ENCODE measurements around the gene VDAC1. TPM values are rescaled to one million over a fixed set of nuclear protein-coding genes. Genes with fewer than 3 reads are reported as not detected.

The VDAC1 gene
- total RNA-seq, 2 donors from 2014 or later, result 202 to 226 TPM

DNA sequence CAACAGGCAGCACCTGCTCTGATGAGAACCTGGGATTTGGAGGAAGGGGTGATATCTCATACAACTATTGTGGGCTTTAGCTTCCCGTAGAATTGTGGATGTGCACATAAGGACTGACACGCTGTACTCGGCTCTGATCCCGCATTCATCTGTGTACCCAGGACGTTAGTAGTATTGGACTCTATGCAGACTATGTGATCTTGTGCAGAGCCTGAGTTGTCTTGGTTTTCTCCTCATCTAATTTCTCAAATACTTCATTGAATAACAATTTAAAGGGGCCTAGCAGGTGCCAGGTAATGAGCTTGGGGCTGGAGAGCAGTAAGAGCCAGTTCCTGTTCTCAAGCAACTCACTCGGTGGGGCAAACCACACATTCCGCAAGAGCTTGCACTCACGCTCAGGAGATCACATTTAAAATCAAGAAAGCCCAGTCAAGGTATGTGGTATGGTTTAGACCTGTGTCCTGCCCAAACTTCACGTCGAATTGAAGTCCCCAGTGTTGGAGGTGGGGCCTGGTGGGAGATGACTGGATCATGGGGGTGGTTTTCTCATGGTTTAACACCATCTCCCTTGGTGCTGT lies 51.1 kb downstream of the VDAC1 start:
- no peak overlapping the region for H3K9ac ChIP-seq (ENCODE audit: extremely low read depth, low read length, poor library complexity, severe bottlenecking)
- no peaks in the 10 kb centered on the region for H3K9me3 ChIP-seq (ENCODE audit: control insufficient read depth, low read length)
- peaks cover 38% of the 10 kb centered on the region for H3K36me3 ChIP-seq (ENCODE audit: control insufficient read depth, insufficient read depth, low read length)
- Mint-ChIP-seq H3K4me3 (no peak overlapping the region), H3K27ac (no peak overlapping the region), H3K9me3 (no peaks in the 10 kb centered on the region), H3K36me3 (ENCODE audit: low read depth) (peaks cover 25% of the 10 kb centered on the region), H3K4me1 (no peaks in the 10 kb centered on the region), H3K27me3 (ENCODE audit: insufficient read depth) (no peaks in the 10 kb centered on the region)
- 91 to 95% methylated on average over 10 of the region's 10 CpGs for WGBS, 2 experiments (ENCODE audit: insufficient coverage in 1 of 2, insufficient read length in 1 of 2)
- TF ChIP-seq, protein P1, sequence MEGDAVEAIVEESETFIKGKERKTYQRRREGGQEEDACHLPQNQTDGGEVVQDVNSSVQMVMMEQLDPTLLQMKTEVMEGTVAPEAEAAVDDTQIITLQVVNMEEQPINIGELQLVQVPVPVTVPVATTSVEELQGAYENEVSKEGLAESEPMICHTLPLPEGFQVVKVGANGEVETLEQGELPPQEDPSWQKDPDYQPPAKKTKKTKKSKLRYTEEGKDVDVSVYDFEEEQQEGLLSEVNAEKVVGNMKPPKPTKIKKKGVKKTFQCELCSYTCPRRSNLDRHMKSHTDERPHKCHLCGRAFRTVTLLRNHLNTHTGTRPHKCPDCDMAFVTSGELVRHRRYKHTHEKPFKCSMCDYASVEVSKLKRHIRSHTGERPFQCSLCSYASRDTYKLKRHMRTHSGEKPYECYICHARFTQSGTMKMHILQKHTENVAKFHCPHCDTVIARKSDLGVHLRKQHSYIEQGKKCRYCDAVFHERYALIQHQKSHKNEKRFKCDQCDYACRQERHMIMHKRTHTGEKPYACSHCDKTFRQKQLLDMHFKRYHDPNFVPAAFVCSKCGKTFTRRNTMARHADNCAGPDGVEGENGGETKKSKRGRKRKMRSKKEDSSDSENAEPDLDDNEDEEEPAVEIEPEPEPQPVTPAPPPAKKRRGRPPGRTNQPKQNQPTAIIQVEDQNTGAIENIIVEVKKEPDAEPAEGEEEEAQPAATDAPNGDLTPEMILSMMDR (conservative IDR thresholded peaks at IDR 0.05), result no peak
- peaks cover 4% of the 10 kb centered on the region for H3K27me3 ChIP-seq (ENCODE audit: control insufficient read depth, insufficient read depth, low read length, poor library complexity, severe bottlenecking)
- no peak overlapping the region for H3K4me3 ChIP-seq (ENCODE audit: low read length)
- H3K4me1 ChIP-seq (ENCODE audit: control insufficient read depth, insufficient read depth, low read length), result no peaks in the 10 kb centered on the region
- H3K27ac ChIP-seq (ENCODE audit: low read depth, low read length), result no peak overlapping the region
- no peak for DNase-seq

DNA sequence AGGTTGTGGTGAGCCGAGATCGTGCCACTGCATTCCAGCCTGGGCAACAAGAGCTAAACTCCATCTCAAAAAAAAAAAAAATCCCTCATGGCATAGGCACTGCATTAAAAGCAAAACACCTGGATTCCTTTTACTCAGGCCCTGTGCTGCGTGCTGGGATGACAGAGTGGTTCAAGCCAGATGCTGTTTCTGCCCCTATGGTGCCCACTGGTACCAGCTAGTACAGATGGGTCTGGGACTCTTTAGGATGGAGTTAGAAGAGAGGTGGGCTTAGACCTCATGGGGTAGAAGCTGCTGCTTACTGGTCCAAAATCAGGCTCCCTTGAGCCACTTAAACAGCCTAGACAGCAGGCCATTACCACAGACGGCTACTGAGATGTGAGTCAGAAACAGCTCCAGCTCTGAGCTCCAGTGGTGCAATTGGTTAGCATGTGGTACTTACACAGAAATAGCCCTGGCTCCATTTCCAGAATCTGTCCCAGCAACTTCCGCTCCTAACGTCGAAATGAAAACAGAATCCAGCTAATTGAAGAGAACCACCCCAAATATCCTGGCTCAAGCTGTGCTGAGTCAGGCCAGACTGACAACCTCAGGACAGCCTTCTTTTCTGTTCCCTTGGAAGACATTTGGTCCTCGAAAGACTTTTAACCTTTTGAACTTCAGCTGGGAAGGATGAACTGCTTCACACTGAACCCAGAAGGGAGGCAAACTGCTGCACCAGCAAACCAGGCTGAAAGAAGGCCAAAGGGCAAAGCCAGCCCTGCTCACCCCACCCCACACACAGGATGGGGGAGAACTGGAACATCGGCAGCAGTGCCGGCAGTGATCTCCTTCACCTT lies 51.8 kb downstream of the VDAC1 start:
- Mint-ChIP-seq H3K4me1 (no peaks in the 10 kb centered on the region), H3K9me3 (no peaks in the 10 kb centered on the region), H3K36me3 (ENCODE audit: low read depth) (peaks cover 24% of the 10 kb centered on the region), H3K27ac (no peak overlapping the region), H3K4me3 (no peak overlapping the region), H3K27me3 (ENCODE audit: insufficient read depth) (peaks cover 1% of the 10 kb centered on the region)
- TF ChIP-seq, protein P1 (conservative IDR thresholded peaks at IDR 0.05), result no peak
- peaks cover 31% of the 10 kb centered on the region for H3K36me3 ChIP-seq (ENCODE audit: control insufficient read depth, insufficient read depth, low read length)
- 86 to 91% methylated on average over 7 to 10 of the region's 10 CpGs for WGBS, 2 experiments (ENCODE audit: insufficient coverage in 1 of 2, insufficient read length in 1 of 2)
- DNase-seq, result peak; percentile 38
- no peaks in the 10 kb centered on the region for H3K4me1 ChIP-seq (ENCODE audit: control insufficient read depth, insufficient read depth, low read length)
- no peak overlapping the region for H3K9ac ChIP-seq (ENCODE audit: extremely low read depth, low read length, poor library complexity, severe bottlenecking)
- H3K27me3 ChIP-seq (ENCODE audit: control insufficient read depth, insufficient read depth, low read length, poor library complexity, severe bottlenecking), result peaks cover 4% of the 10 kb centered on the region
- H3K9me3 ChIP-seq (ENCODE audit: control insufficient read depth, low read length), result no peaks in the 10 kb centered on the region
- no peak overlapping the region for H3K4me3 ChIP-seq (ENCODE audit: low read length)
- no peak overlapping the region for H3K27ac ChIP-seq (ENCODE audit: low read depth, low read length)

DNA sequence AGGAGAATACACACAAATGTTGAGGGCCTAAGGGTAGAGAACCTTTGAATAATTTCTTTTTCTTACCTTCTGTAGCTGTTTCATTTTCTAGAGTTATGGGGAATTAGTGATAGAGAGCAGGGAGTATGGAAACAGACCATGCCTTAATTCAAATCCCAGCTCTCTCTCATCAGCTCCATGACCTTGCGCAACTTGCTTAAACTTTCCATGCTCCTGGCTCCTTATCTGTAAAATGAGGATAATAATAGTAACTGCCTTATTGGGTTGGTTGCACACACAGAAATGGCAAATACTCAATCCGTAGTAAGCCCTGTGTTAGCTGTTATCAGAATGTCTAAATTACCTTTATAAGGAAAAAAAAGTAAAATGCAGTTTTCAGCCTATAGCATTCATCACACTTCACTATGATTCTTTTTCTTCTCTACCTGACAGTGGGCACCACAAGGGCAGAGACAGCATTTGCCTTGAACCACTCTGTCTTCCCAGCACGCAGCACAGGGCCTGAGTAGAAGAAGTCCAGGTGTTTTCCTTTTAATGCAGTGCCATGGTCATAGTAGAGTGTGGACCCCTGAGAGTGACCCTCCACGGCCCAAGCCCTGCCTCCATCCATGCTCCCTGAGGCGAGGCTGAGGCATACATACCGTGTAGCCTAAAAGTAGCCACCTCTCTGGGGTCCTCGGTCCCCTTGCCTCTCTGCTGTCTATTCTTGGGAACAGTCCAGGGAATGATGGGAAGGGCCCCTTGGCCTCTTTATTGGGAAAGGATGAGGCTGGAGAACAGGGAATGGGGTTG lies 53.8 kb downstream of the VDAC1 start:
- WGBS, 2 experiments (ENCODE audit: insufficient coverage in 1 of 2, insufficient read length in 1 of 2), result 73 to 96% methylated on average over 3 to 7 of the region's 7 CpGs
- H3K4me1 Mint-ChIP-seq, result no peaks in the 10 kb centered on the region

More for the DNA sequence above, 53.8 kb downstream of the VDAC1 start:
- TF ChIP-seq, protein P1 (conservative IDR thresholded peaks at IDR 0.05), result no peak
- Histone ChIP-seq H3K4me3 (ENCODE audit: low read length) (no peak overlapping the region), H3K27me3 (ENCODE audit: control insufficient read depth, insufficient read depth, low read length, poor library complexity, severe bottlenecking) (peaks cover 4% of the 10 kb centered on the region), H3K9me3 (ENCODE audit: control insufficient read depth, low read length) (no peaks in the 10 kb centered on the region), H3K9ac (ENCODE audit: extremely low read depth, low read length, poor library complexity, severe bottlenecking) (no peak overlapping the region), H3K27ac (ENCODE audit: low read depth, low read length) (no peak overlapping the region), H3K36me3 (ENCODE audit: control insufficient read depth, insufficient read depth, low read length) (peaks cover 13% of the 10 kb centered on the region), H3K4me1 (ENCODE audit: control insufficient read depth, insufficient read depth, low read length) (no peaks in the 10 kb centered on the region)
- Mint-ChIP-seq H3K9me3 (no peaks in the 10 kb centered on the region), H3K27me3 (ENCODE audit: insufficient read depth) (peaks cover 1% of the 10 kb centered on the region), H3K4me3 (no peak overlapping the region), H3K36me3 (ENCODE audit: low read depth) (peaks cover 13% of the 10 kb centered on the region), H3K27ac (no peak overlapping the region)
- DNase-seq, result peak; percentile 23
